K562 (cell line): ENCODE results near the gene TEX264. TPM values are rescaled to one million over a fixed set of nuclear protein-coding genes. Genes with fewer than 3 reads are reported as not detected.

Source experiments
- CBX5 ChIP-seq: IDR thresholded peaks from 2 replicates; pipeline ENCODE4 v1.6.1; 2014; ENCODE audit warnings: low read depth, borderline replicate concordance
- CTBP1 ChIP-seq: fragments of 450-650 bp; IDR thresholded peaks from 2 replicates; pipeline ENCODE4 v1.6.1; 2016; ENCODE audit warnings: borderline replicate concordance
- EHMT2 ChIP-seq: fragments of 450-650 bp; IDR thresholded peaks from 2 replicates; pipeline ENCODE4 v1.6.1; 2018; ENCODE audit warnings: antibody characterized with exemption
- EP300 ChIP-seq: IDR thresholded peaks from 2 replicates; pipeline ENCODE4 v1.6.1; 2012; ENCODE audit warnings: low read length, improper control_type of control experiment
- ETS1 ChIP-seq: conservative IDR thresholded peaks from 2 replicates; pipeline ENCODE4 v1.6.1; 2011; ENCODE audit warnings: low read depth, mild to moderate bottlenecking, low read length; ENCODE audit not compliant: control insufficient read depth
- IRF1 ChIP-seq: sonication (generic); formaldehyde crosslinking; IDR thresholded peaks from 2 replicates; pipeline ENCODE4 v1.8.0; 2022; ENCODE audit warnings: missing genetic modification reagents, mild to moderate bottlenecking, borderline replicate concordance
- KDM4B ChIP-seq, 2 experiments: fragments of 450-650 bp in 1 of 2; sonication (generic) in 1 of 2; IDR thresholded peaks; 2 replicates each; pipeline ENCODE4 v1.6.1; 2016 to 2017; ENCODE audit warnings: borderline replicate concordance in 2 of 2, antibody characterized with exemption in 1 of 2, low read depth in 1 of 2, mild to moderate bottlenecking in 1 of 2
- KLF16 ChIP-seq: IDR thresholded peaks from 2 replicates; pipeline ENCODE4 v1.6.1; 2016; ENCODE audit warnings: antibody characterized with exemption
- MYBL2 ChIP-seq, 2 experiments: fragments of 450-650 bp in 1 of 2; sonication (generic) in 1 of 2; formaldehyde crosslinking in 1 of 2; IDR thresholded peaks; 2 replicates each; pipeline versions ENCODE4 v1.6.1 to v1.8.1; 2017 to 2022; ENCODE audit warnings: borderline replicate concordance in 1 of 2, inconsistent platforms in 1 of 2, low read depth in 1 of 2, mild to moderate bottlenecking in 1 of 2, missing genetic modification reagents in 1 of 2, moderate library complexity in 1 of 2
- NCOA2 ChIP-seq, 2 experiments: fragments of 450-650 bp; IDR thresholded peaks; 2 replicates each; pipeline ENCODE4 v1.6.1; 2018; ENCODE audit warnings: mild to moderate bottlenecking in 2 of 2, moderate library complexity in 1 of 2; ENCODE audit not compliant: partially characterized antibody in 2 of 2
- REST ChIP-seq, 2 experiments: fragments of 450-650 bp; formaldehyde crosslinking in 1 of 2; IDR thresholded peaks; 2 replicates each; pipeline versions ENCODE4 v1.4.0 to v1.6.1; 2014 to 2020; ENCODE audit warnings: mild to moderate bottlenecking in 2 of 2, borderline replicate concordance in 1 of 2, low read depth in 1 of 2
- SIN3A ChIP-seq, 2 experiments: fragments of 150-350 bp in 1 of 2; IDR thresholded peaks; 2 replicates each; pipeline ENCODE4 v1.6.1; 2011 to 2016; ENCODE audit warnings: borderline replicate concordance in 2 of 2, low read depth in 2 of 2, low read length in 2 of 2, mild to moderate bottlenecking in 2 of 2, moderate library complexity in 2 of 2; ENCODE audit not compliant: control insufficient read depth in 1 of 2
- TARDBP ChIP-seq: fragments of 450-650 bp; IDR thresholded peaks from 2 replicates; pipeline ENCODE4 v1.6.1; 2016
- TBL1XR1 ChIP-seq, 2 experiments: IDR thresholded peaks; 2 replicates each; pipeline ENCODE4 v1.6.1; 2012; ENCODE audit warnings: improper control_type of control experiment in 2 of 2, low read length in 2 of 2, mild to moderate bottlenecking in 1 of 2
- WHSC1 ChIP-seq: IDR thresholded peaks from one replicate; pipeline ENCODE4 v1.6.1; 2012; ENCODE audit warnings: low read length, control low read depth, inconsistent platforms
- ZNF347 ChIP-seq: fragments of 450-650 bp; formaldehyde crosslinking; IDR thresholded peaks from 2 replicates; pipeline ENCODE4 v1.4.0; 2020; ENCODE audit warnings: low read depth, mild to moderate bottlenecking, moderate library complexity
- polyA plus RNA-seq, 8 experiments: library from polyadenylated mRNA; depleted of rRNA in 4 of 8; stranded (reverse) in 5 of 8; unstranded in 3 of 8; fragments of >200 nt; fragmentation: Nextera tagmentation in 2 of 8; fragmentation: Illumina TruSeq in 1 of 8; extraction: Ambion mirVana in 2 of 8; extraction: Trizol in 1 of 8; gene quantifications; 2 replicates each; pipeline versions ENCODE4 v1.2.1 to v1.2.3, GENCODE V29; 2011 to 2014; ENCODE audit warnings: inconsistent platforms in 1 of 8, missing spikeins in 1 of 8
- total RNA-seq, 7 experiments: library from RNA; depleted of rRNA in 6 of 7; stranded (reverse); fragments of >200 nt in 6 of 7; fragmentation: Illumina TruSeq in 2 of 7; extraction: Trizol in 2 of 7; gene quantifications; 2 replicates each; pipeline versions ENCODE4 v1.2.1 to v1.2.3, GENCODE V29; 2011 to 2021; ENCODE audit warnings: low replicate concordance in 1 of 7

Gene TEX264
- total and polyA plus RNA-seq, 9 of the 15 experiments (the other 6 are each of a cell fraction or from before 2014, with no cell fraction given), result 4.1 to 47.0 (median 31.0) TPM

GRCh38 chr3:51706788-51707731 is 36.0 kb downstream of the TEX264 start, which contains the start of gene GRM2 (continued):
- TF ChIP-seq REST (IDR thresholded peaks at IDR 0.05; ENCODE audit: borderline replicate concordance), result peak; percentile 96
- TF ChIP-seq REST (CRISPR knock-in tag; IDR thresholded peaks at IDR 0.05; ENCODE audit: low read depth), result no peak
- no peak for TF ChIP-seq MYBL2 (IDR thresholded peaks at IDR 0.05; ENCODE audit: low read depth)
- TF ChIP-seq MYBL2 (CRISPR knock-in tag; IDR thresholded peaks at IDR 0.05; ENCODE audit: borderline replicate concordance), result no peak
- no peak for TF ChIP-seq CBX5
- TF ChIP-seq TBL1XR1 (IDR thresholded peaks at IDR 0.05; ENCODE audit: low read length in 2 of 2), result no peak
- no peak for TF ChIP-seq EP300
- peak; percentile 94 for TF ChIP-seq EHMT2
- no peak for TF ChIP-seq NCOA2 (IDR thresholded peaks at IDR 0.05; ENCODE audit: partially characterized antibody in 2 of 2)
- TF ChIP-seq TARDBP, result no peak
- TF ChIP-seq KDM4B (IDR thresholded peaks at IDR 0.05; ENCODE audit: borderline replicate concordance in 2 of 2, low read depth in 1 of 2), result no peak
- no peak for TF ChIP-seq KLF16
- TF ChIP-seq IRF1 (CRISPR knock-in tag), result no peak
- TF ChIP-seq ZNF347, result no peak
- peak in 1 of 2 experiments; percentile 72; a peak in 1 of 4 replicates for TF ChIP-seq SIN3A (IDR thresholded peaks at IDR 0.05; ENCODE audit: borderline replicate concordance in 2 of 2, control insufficient read depth in 1 of 2, low read depth in 2 of 2, low read length in 2 of 2)
- peak; percentile 62; the same call in 1 of the 2 replicates for TF ChIP-seq ETS1
- TF ChIP-seq CTBP1, result no peak
- no peak for TF ChIP-seq WHSC1
